Ovary (tissue), 9 donors: ENCODE results near the gene SAMD9L. TPM values are rescaled to one million over a fixed set of nuclear protein-coding genes. Genes with fewer than 3 reads are reported as not detected.

ENCODE experiments used
- DNase-seq, 5 donors: peaks; one replicate each; pipeline ENCODE4 v3.0.0-alpha.2; 2019 to 2020
- H3K27ac ChIP-seq, 2 donors: fragments of 200-600 bp; one replicate each; pipeline versions ENCODE4 v1.5.1 to v1.8.0; 2019 to 2022
- H3K27me3 ChIP-seq: fragments of 200-600 bp; one replicate; pipeline ENCODE4 v1.8.0; 2022
- H3K36me3 ChIP-seq: fragments of 200-600 bp; sonication (generic); one replicate; pipeline ENCODE4 v1.5.1; 2019
- H3K4me1 ChIP-seq: one replicate; pipeline ENCODE4 v1.8.1; 2013; ENCODE audit warnings: mild to moderate bottlenecking, moderate library complexity; ENCODE audit not compliant: insufficient read depth
- H3K4me3 ChIP-seq: fragments of 200-600 bp; sonication (generic); one replicate; pipeline ENCODE4 v1.5.1; 2017
- H3K9me3 ChIP-seq, 2 donors: fragments of 200-600 bp in 1 of 2; sonication (generic) in 1 of 2; one replicate each; pipeline versions ENCODE4 v1.5.1 to v1.8.1; 2013 to 2019; ENCODE audit warnings: mild to moderate bottlenecking in 1 of 2, moderate library complexity in 1 of 2
- EP300 ChIP-seq: sonication (generic); formaldehyde crosslinking; IDR thresholded peaks from one replicate; pipeline ENCODE4 v1.6.1; 2017; ENCODE audit warnings: antibody characterized with exemption
- POLR2A ChIP-seq: fragments of 450-650 bp; IDR thresholded peaks from one replicate; pipeline ENCODE4 v1.6.1; 2017; ENCODE audit warnings: antibody characterized with exemption, mild to moderate bottlenecking, moderate library complexity
- WGBS, 3 donors: extraction: QIAGEN DNeasy Blood & Tissue Kit in 1 of 3; methylation state at CpG; one replicate each; pipeline versions ENCODE4 v1.1.5 to v1.1.7; 2013 to 2017; 5-methylcytosine and 5-hydroxymethylcytosine counted together
- intact Hi-C, 4 donors: fragments of 100-400 bp; cut with DNase I; formaldehyde crosslinking; loops; one replicate each; pipeline versions ENCODE4 v1.11.0 to v1.15.1; 2022 to 2023
- polyA plus RNA-seq, 2 donors: library from polyadenylated mRNA; stranded (reverse); fragments of 200-250 nt in 1 of 2; fragments of 350-450 nt in 1 of 2; fragmentation: Illumina TruSeq in 1 of 2; extraction: RNeasy Lipid Tissue Mini Kit (QIAGEN cat#74804) in 1 of 2; gene quantifications; one replicate each; pipeline ENCODE4 v1.2.3, GENCODE V29; 2013 to 2014
- total RNA-seq, 7 donors: library from RNA; depleted of rRNA in 2 of 7; stranded (reverse); fragments of >200 nt in 2 of 7; fragmentation: NEBNext Ultra II Directional in 3 of 7; extraction: Animal tissue kit (Norgen Biotek cat#: 25700) in 3 of 7; gene quantifications; one replicate each; pipeline versions ENCODE4 v1.1.0 to v1.2.4, GENCODE V29; 2016 to 2023
- TF ChIP-seq, protein P1 (sequence below), 3 donors: fragments of 450-650 bp in 2 of 3; fragments of 200-600 bp in 1 of 3; IDR thresholded peaks; one replicate each; pipeline versions ENCODE4 v1.5.1 to v1.8.0; 2016 to 2022; ENCODE audit warnings: antibody characterized with exemption in 3 of 3, mild to moderate bottlenecking in 1 of 3
- donor health status: DM: no; HTN: no; CAD: no; lungs with moderate emphysema.
- donor health status: DM: no; HTN: no; CAD: no.
- donor health status: Bipolar disorder and iron deficiency.
- donor health status: DM: yes; HTN: yes; CAD: no.
- donor health status: DM: no; HTN: no; CAD: no.
- donor health status: DM: yes; HTN: yes; CAD: no.

Gene SAMD9L
- total and polyA plus RNA-seq, 9 donors = 4.2 to 18.5 (median 8.7) TPM

DNA sequence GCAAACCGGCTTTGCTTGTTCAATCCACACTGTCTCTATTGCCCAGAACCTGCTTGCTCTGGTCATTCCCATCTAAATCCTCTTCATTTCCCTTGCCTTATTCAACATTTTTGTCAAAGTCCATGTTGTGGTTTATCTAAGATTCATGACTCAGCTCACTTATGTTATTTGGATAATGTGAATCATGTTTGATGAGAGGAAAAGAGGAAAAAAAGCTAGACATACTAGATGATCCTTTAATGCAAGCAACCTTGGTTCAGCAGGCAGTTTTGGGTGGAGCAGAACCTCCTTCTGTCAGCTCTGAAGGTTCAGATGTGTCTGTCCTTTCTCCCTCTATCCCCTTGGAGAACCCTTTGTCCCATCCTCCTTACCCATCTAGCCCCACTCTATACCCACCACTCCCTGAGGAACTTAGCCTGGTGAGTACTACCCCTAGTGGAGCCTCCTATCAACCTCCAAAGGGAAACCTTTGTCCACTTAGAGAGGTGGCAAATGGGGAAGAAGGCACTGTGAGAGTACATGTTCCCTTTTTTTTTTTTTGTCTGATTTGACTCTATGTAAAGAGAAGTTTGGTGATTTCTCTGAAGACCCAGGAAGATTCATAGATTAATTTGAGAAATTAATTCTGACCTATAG, 2.1 kb upstream of the SAMD9L start:
- TF ChIP-seq EP300 (no peak), POLR2A (no peak)
- TF ChIP-seq, protein P1, sequence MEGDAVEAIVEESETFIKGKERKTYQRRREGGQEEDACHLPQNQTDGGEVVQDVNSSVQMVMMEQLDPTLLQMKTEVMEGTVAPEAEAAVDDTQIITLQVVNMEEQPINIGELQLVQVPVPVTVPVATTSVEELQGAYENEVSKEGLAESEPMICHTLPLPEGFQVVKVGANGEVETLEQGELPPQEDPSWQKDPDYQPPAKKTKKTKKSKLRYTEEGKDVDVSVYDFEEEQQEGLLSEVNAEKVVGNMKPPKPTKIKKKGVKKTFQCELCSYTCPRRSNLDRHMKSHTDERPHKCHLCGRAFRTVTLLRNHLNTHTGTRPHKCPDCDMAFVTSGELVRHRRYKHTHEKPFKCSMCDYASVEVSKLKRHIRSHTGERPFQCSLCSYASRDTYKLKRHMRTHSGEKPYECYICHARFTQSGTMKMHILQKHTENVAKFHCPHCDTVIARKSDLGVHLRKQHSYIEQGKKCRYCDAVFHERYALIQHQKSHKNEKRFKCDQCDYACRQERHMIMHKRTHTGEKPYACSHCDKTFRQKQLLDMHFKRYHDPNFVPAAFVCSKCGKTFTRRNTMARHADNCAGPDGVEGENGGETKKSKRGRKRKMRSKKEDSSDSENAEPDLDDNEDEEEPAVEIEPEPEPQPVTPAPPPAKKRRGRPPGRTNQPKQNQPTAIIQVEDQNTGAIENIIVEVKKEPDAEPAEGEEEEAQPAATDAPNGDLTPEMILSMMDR (IDR thresholded peaks at IDR 0.05) = no peak
- Histone ChIP-seq H3K9me3 (no peaks in the 10 kb centered on the region), H3K27ac (no peak overlapping the region), H3K4me1 (peaks cover 5% of the 10 kb centered on the region), H3K27me3 (no peaks in the 10 kb centered on the region), H3K4me3 (no peak overlapping the region), H3K36me3 (no peaks in the 10 kb centered on the region)
- intact Hi-C loops = no loop called here
- DNase-seq = no peak
- 88 to 96% (median 89%) methylated on average over 1 of the region's 1 CpG for whole genome bisulfite sequencing, 3 donors

DNA sequence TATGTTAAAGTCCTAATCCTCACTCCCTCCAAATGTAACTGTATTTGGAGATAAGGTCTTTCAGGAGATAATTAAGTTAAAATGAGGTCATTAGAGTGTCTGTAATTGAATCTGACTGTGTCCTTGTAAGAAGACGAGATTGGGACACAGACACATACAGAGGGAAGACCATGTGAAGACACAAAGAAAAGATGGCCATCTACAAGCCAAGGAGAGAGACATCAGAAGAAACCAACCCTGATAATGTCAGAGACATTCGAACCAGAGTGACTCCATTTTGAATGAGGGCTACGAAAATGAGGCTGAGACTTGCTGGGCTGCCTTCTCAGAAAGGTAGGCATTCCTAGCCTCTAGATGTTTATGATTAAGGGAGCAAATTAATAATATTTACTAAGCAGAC, 542 bp upstream of the SAMD9L start:
- DNase-seq = no peak
- Histone ChIP-seq H3K4me3 (no peak overlapping the region), H3K36me3 (no peaks in the 10 kb centered on the region), H3K27ac (peak overlapping the region in 1 of 2 donors; percentile 17), H3K4me1 (peaks cover 5% of the 10 kb centered on the region), H3K27me3 (no peaks in the 10 kb centered on the region), H3K9me3 (no peaks in the 10 kb centered on the region)
- 83 to 89% (median 85%) methylated on average over 3 of the region's 3 CpGs for WGBS, 3 donors
- intact Hi-C loops = no loop called here
- TF ChIP-seq EP300 (no peak), POLR2A (no peak)
- TF ChIP-seq, protein P1 (IDR thresholded peaks at IDR 0.05) = no peak

DNA sequence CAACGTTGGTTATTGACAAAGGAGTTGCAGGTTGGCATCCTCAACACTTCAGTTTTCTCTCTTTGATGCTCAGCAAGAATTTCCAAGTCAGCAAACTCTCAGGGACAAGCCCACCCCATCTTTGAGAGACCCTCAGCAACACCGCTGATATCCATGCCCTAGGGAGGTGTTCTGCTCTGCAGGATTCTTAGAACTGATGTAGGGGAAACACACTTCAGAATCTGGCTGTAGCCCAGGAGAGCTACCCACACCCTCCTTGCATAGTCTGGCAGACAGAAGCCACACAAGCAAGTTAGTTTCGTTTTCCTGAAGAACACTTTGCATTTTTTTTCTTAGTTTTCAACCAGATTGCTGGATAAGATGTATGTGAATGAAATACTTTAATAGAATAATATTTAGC, 822 bp downstream of the SAMD9L start:
- Histone ChIP-seq H3K4me1 (peaks cover 5% of the 10 kb centered on the region), H3K27ac (peak overlapping the region in 1 of 2 donors; percentile 10), H3K27me3 (no peaks in the 10 kb centered on the region), H3K36me3 (no peaks in the 10 kb centered on the region), H3K4me3 (peak overlapping the region; percentile 34), H3K9me3 (no peaks in the 10 kb centered on the region)
- peak in 2 of 5 donors; percentile 15 to 18 for DNase-seq
- intact Hi-C loops = no loop called here
- TF ChIP-seq EP300 (no peak), POLR2A (no peak)
- TF ChIP-seq, protein P1 (IDR thresholded peaks at IDR 0.05) = no peak
- 0 to 1% (median 0%) methylated on average over 3 of the region's 3 CpGs for WGBS, 3 donors

DNA sequence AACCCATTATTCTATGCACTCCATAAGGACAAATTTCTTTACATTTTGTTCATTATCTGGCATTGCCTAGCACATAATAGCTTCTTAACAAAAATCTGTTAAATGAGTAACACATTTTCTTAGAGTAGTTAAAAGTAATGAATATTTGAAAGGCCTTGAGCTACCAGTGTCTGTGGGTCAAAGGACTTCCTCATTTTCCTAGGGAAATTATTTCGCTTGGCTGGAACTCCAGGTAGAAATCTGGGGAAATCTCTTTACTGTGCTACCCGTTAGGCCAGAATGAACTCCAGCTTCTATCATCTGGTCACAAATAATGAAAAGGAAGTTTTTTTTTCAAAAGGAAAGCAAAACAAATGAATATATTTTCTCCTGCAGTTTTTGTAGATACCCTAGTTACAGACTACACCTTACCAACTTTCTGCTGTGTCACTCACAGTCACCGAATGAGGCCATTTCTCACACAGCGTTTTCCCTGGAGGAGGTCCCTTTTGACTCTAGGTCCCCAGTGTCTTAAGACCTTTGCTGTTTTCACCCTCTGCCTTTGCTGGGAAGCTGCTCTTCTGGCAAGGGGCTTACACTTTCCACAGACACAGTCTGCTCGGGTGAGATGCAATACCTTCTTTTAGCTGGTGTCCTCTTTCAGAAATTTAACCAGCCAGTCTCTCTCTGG, 1.6 kb downstream of the SAMD9L start:
- H3K4me3 ChIP-seq = peak overlapping the region; percentile 34
- H3K36me3 ChIP-seq = no peaks in the 10 kb centered on the region
- TF ChIP-seq EP300 (no peak), POLR2A (no peak)
- TF ChIP-seq, protein P1 (IDR thresholded peaks at IDR 0.05) = no peak
- peaks cover 5% of the 10 kb centered on the region for H3K4me1 ChIP-seq
- 30 to 35% (median 32%) methylated on average over 5 of the region's 5 CpGs for WGBS, 3 donors
- intact Hi-C loops = no loop called here
- H3K27ac ChIP-seq = peak overlapping the region in 1 of 2 donors; percentile 26
- DNase-seq = no peak
- H3K27me3 ChIP-seq = no peaks in the 10 kb centered on the region
- no peaks in the 10 kb centered on the region for H3K9me3 ChIP-seq
